Activated CD4-positive, CD25-positive, alpha-beta regulatory T cell treated with anti-CD3 and anti-CD28 coated beads, Interleukin-2, amount 50 U/mL, for 72 hours (primary cell): ENCODE data around the gene SHC4.
"Not testable (repeated sequence)": the region's sequence is repeated elsewhere in the genome, so short reads cannot be mapped to it uniquely, and the experiment has no call there.

Source experiments
- DNase-seq: peaks from one replicate; pipeline ENCODE4 v3.0.0; 2021

The SHC4 gene

GRCh38 chr15:48916721-48917120 lies 47.0 kb downstream of the SHC4 start:
- DNase-seq: no peak

DNA sequence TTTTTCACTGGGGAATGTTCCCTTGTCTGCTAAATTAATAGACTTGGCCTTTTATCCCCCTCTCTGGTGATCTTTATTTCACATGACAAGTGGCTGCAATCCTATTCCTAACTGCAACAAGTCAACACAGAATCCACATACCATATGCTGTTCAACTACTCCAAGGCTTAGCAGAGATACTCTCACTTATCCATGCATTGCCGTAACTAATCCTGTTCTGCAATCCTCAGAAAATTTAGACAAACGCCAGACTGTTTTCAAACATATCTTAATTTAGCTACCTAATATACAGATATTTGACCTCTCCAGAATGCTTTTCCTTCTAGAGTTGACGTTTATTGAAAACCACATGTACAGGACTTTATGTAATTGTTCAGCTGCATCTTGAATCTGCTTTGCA lies 47.9 kb downstream of the SHC4 start:
- no peak for DNase-seq

DNA sequence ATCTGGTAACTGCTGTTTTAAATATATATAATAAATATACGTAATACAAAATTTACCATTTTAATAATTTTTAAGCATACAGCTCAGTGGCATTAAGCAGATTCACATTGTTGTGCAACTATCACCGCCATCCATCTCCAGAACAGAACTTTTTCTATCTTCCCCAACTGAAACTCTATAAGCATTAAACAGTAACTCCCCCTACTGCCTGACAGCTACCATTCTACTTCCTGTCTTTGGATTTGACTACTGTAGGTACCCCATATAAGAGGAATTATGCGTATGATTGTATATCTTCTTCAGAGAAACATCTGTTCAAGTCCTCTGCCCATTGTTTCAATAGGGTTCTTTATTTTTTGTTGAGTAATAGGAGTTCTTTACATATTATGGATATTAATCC lies 49.0 kb downstream of the SHC4 start:
- no peak for DNase-seq

- no peak for DNase-seq
Observed at GRCh38 chr15:48913141-48913540, 50.6 kb downstream of the SHC4 start.

DNA sequence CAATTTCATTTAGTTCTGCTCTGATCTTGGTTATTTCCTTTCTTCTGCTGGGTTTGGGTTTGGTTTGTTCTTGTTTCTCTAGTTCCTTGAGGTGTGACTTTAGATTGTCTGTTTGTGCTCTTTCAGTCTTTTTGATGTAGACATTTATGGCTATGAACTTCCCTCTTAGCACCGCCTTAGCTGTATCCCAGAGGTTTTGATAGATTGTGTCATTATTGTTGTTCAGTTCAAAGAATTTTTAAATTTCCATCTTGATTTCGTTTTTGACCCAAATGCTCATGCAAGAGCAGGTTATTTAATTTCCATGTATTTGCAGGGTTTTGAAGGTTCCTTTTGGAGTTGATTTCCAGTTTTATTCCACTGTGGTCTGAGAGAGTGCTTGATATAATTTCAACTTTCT lies 53.2 kb downstream of the SHC4 start:
- DNase-seq: not testable (repeated sequence)

DNA sequence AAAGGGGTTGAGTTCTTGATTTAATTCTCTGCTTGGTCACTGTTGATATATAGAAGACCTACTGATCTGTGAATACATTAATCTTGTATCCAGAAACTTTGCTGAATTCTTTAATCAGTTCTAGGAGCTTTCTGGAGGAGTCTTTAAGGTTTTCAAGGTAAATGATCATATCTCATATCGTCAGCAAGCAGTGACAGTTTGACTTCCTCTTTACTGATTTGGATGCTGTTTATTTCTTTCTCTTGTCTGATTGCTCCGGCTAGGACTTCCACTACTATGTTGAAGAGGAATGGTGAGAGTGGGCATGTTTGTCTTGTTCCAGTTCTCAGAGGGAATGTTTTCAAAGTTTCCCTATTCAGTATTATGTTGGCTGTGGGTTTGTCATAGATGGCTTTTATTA lies 54.4 kb downstream of the SHC4 start:
- not testable (repeated sequence) for DNase-seq

- no peak for DNase-seq
Observed at GRCh38 chr15:48905847-48906246, 57.9 kb downstream of the SHC4 start.

DNA sequence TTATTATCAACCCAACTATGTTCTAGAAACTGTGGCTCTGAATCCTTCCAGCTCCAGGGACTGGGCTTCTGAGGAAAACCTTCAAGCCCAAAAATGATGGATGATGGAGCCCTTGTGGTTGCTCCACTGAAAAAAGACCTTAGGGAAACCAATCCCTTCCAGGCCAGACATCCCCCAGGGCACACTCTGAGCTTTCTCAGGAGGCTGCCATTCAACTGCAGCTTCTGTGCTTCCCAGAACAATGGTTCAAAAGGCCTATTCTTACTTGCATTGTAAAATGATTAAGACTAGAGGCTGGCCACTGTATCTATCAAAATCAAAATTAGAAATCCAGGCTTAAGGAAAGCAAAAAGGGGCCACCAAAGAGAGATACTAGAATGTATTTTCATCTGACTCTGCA lies 58.5 kb downstream of the SHC4 start:
- DNase-seq: no peak

DNA sequence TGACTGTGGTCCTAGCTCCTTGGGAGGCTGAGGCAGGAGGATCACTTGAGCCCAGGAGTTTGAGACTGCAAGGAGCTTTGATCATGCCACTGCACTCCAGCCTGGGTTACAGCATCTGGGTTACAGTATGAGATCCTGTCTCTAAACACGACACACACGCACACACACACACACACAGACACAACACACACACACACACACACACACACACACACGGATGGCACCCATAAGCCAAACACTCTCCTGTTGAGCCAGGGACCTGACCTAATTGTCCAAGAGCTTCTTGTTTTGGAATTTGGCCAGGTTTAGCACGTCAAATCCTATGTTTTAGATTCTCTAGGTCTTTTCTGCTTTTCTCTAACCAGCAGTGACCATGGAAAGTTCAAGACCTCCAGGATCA lies 59.0 kb downstream of the SHC4 start:
- DNase-seq: no peak

GRCh38 chr15:48899793-48900192 lies 63.9 kb downstream of the SHC4 start:
- no peak for DNase-seq

- no peak for DNase-seq
Observed at GRCh38 chr15:48898446-48898845, 65.3 kb downstream of the SHC4 start.

GRCh38 chr15:48898032-48898431 lies 65.7 kb downstream of the SHC4 start:
- no peak for DNase-seq

DNA sequence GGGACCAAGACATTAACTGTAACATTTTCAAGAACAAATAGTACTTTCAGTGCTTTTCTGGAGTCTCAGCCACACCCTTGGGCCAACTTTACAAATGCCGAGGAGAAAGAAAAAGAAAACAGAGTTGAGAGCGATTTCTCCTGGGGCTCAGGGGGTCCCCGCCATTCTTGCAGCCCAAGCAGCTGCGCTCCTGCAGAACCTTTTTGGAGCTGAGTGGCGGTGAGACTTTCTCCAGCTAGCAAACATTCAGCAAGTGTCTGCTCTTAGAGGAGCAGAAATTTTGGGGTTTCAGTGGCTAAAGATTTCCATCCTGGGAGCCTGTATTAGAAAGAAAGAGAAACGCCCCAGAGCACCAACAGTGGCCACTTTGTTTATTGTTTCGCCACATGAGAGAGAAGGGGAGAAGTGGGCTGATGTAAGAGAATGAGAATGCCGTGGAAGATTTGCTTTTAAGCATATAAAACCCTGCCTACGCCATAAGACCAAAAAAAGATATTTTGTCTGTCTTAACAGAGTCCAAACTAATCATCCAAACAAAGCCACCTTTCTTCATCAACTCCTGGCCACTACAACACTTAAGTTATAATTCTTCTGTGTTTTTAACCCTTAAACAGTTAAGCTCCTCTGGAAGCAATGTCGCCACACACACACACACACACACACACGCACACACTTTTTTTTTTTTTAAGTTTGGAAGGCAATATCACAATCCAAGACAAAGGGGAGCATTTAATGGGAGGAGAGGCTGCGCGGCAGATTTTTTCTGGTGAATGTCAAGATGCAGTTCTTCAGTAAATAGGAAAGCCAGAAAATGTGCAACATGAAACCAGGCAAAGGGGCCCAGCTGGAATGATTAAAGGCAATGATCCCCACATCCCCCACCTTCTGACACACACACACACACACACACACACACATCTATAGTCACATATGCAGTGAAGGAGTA lies 66.6 kb downstream of the SHC4 start:
- no peak for DNase-seq

- no peak for DNase-seq
Observed at GRCh38 chr15:48893311-48893710, 70.4 kb downstream of the SHC4 start.

- DNase-seq: no peak
Observed at GRCh38 chr15:48891232-48891765, 72.4 kb downstream of the SHC4 start.

- no peak for DNase-seq
Observed at GRCh38 chr15:48890375-48890972, 73.2 kb downstream of the SHC4 start.

DNA sequence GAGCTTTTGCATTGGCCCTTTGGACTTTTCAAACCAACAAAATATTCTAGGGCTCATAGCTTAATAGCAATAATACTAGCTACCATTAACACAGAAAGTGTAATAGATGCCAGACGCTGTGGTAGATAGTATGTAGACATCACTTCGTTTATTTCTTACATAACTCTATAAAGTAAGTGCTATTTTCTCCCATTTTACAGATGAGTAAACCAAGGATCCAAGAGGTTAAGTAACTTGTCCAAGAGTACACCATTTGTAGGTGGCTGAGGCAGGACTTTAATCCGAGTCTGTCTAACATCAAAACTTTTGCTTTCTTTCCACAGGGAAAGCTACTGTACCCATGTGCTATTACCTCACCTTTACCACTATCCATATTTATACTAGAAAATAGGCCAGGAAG lies 73.8 kb downstream of the SHC4 start:
- DNase-seq: no peak

GRCh38 chr15:48888836-48889235 lies 74.9 kb downstream of the SHC4 start:
- DNase-seq: no peak

GRCh38 chr15:48888191-48888590 lies 75.5 kb downstream of the SHC4 start:
- DNase-seq: no peak

DNA sequence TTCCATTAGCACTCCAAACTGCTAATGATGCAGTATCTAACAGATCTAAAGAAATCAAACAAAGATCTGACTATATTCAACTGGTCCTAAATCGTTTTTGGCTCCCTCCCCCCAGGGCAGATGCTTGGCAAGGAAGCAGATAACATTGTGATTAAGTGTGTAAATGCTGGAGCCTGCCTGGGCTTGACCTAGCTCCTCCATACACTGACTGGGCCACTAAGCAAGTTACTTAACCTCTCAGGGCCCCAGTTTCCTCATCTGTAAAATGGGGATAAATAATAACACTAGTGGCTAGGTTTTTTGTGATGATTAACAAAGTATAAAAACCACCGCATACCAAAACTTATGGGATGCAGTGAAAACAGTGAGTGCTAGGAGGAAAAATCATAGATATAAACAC lies 76.6 kb downstream of the SHC4 start:
- no peak for DNase-seq

DNA sequence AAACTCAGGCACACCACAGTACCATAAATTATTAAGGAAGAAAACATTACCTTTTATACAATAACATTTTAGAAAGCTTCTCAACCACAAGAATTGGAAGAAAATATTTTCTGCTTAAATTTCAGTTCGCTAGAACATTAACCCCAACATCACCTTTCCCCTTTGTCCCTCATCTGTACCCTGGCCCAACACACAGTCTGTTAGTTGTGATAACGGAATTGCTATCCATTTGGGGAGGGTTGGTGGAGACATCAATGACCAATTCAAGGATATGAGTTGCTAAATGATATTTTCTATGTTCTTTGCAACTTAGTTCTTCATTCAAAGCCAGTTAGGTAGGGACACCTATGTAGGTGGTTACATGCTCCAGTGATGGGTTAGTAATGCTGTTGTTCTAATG lies 80.0 kb downstream of the SHC4 start:
- no peak for DNase-seq

DNA sequence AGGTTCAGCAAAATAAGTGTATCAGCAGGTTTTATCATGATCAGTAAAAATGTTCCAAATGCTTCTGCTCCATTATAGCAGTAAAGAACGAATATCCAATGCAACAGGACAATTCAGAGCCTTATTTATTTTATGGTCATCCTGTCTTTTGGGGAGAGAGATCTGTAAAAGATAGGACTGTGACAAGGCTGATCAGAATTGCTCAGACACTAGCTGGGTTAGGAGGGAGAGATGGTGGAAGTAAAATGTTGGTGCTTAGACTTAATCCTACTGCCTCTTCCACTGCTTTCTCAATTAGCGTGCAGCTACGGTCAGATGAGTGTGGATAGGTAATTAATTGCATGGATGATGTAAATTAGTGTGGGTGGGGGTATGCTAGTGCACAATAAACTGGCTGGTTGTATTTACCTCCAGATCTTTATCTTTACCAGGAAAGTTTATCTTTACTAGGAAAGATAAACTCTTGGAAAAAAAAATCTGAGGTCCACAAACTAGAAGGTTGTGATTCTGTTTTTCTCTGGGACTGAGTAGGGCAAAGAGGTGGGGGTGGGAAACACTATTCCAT lies 83.6 kb downstream of the SHC4 start:
- DNase-seq: no peak

GRCh38 chr15:48877630-48878595 lies 85.8 kb downstream of the SHC4 start, which contains the start of gene EID1:
Gene EID1 (plus strand): TSS chr15:48878134. CDS start chr15:48878177, 43 bp downstream.
- DNase-seq: peak; percentile 93
